ENCODE measurements around the gene RAB4A.
"Not testable (repeated sequence)": the region's sequence is repeated elsewhere in the genome, so short reads cannot be mapped to it uniquely, and the experiment has no call there.

Gene RAB4A

GRCh38 chr1:229298420-229298819, 27.5 kb downstream of the RAB4A start:
- no peak for DNase-seq (ENCODE audit: low read depth in 2 of 2)

- no peak for DNase-seq (ENCODE audit: low read depth in 2 of 2)
Measured at GRCh38 chr1:229298887-229299503, 28.1 kb downstream of the RAB4A start.

- DNase-seq (ENCODE audit: low read depth in 2 of 2): no peak
Measured at GRCh38 chr1:229300099-229300757, 29.3 kb downstream of the RAB4A start.

- DNase-seq (ENCODE audit: low read depth in 2 of 2): no peak
Measured at GRCh38 chr1:229302740-229303139, 31.8 kb downstream of the RAB4A start.

GRCh38 chr1:229303855-229304254, 32.9 kb downstream of the RAB4A start:
- no peak for DNase-seq (ENCODE audit: low read depth in 2 of 2)

- no peak for DNase-seq (ENCODE audit: low read depth in 2 of 2)
Measured at GRCh38 chr1:229305392-229305791, 34.5 kb downstream of the RAB4A start.

- DNase-seq (ENCODE audit: low read depth in 2 of 2): no peak
Measured at GRCh38 chr1:229309074-229309473, 38.2 kb downstream of the RAB4A start.

GRCh38 chr1:229309684-229310083, 38.8 kb downstream of the RAB4A start:
- no peak for DNase-seq (ENCODE audit: low read depth in 2 of 2)

GRCh38 chr1:229310833-229311232, 39.9 kb downstream of the RAB4A start:
- DNase-seq (ENCODE audit: low read depth in 2 of 2): no peak

- no peak for DNase-seq (ENCODE audit: low read depth in 2 of 2)
Measured at GRCh38 chr1:229316166-229316565, 45.3 kb downstream of the RAB4A start.

GRCh38 chr1:229318056-229318455, 47.1 kb downstream of the RAB4A start:
- no peak for DNase-seq (ENCODE audit: low read depth in 2 of 2)

GRCh38 chr1:229319487-229319886, 48.6 kb downstream of the RAB4A start:
- no peak for DNase-seq (ENCODE audit: low read depth in 2 of 2)

- no peak for DNase-seq (ENCODE audit: low read depth in 2 of 2)
Measured at GRCh38 chr1:229323201-229323600, 52.3 kb downstream of the RAB4A start.

GRCh38 chr1:229323885-229324553, 53.1 kb downstream of the RAB4A start:
- DNase-seq (ENCODE audit: low read depth in 2 of 2): no peak

- DNase-seq (ENCODE audit: low read depth in 2 of 2): no peak
Measured at GRCh38 chr1:229325401-229325800, 54.5 kb downstream of the RAB4A start.

GRCh38 chr1:229325853-229326487, 55.1 kb downstream of the RAB4A start:
- no peak for DNase-seq (ENCODE audit: low read depth in 2 of 2)

GRCh38 chr1:229326601-229327000, 55.7 kb downstream of the RAB4A start:
- DNase-seq (ENCODE audit: low read depth in 2 of 2): no peak

- not testable (repeated sequence) for DNase-seq (ENCODE audit: low read depth in 2 of 2)
Measured at GRCh38 chr1:229327765-229328164, 56.9 kb downstream of the RAB4A start.

- no peak for DNase-seq (ENCODE audit: low read depth in 2 of 2)
Measured at GRCh38 chr1:229328598-229329362, 57.9 kb downstream of the RAB4A start.

- DNase-seq (ENCODE audit: low read depth in 2 of 2): no peak
Measured at GRCh38 chr1:229334269-229334668, 63.4 kb downstream of the RAB4A start.

GRCh38 chr1:229334716-229335115, 63.8 kb downstream of the RAB4A start:
- no peak for DNase-seq (ENCODE audit: low read depth in 2 of 2)

GRCh38 chr1:229336345-229336744, 65.4 kb downstream of the RAB4A start:
- DNase-seq (ENCODE audit: low read depth in 2 of 2): no peak

All from stimulated activated CD8-positive, alpha-beta memory T cell treated with anti-CD3 and anti-CD28 coated beads, Interleukin-7, amount 100 ng/mL, for 1 hour (primary cell).